A204.1 (cell line): Measurements from ENCODE around the gene DST.
"Not testable (repeated sequence)": the region's sequence is repeated elsewhere in the genome, so short reads cannot be mapped to it uniquely, and the experiment has no call there.

Experiments
- FAIRE-seq: peaks from 2 replicates; lab custom pipeline; 2012; peaks lifted over from hg19 to GRCh38; lab: Jason Lieb, UNC

Gene DST

GRCh38 chr6:56661338-56661737 is 18.6 kb upstream of the DST start:
- not testable (repeated sequence) for FAIRE-seq

- no peak for FAIRE-seq
Measured at GRCh38 chr6:56660381-56660730, 17.7 kb upstream of the DST start.

GRCh38 chr6:56659721-56660380 is 17.2 kb upstream of the DST start:
- no peak for FAIRE-seq

- FAIRE-seq: no peak
Measured at GRCh38 chr6:56658326-56658725, 15.6 kb upstream of the DST start.

- no peak for FAIRE-seq
Measured at GRCh38 chr6:56657354-56657753, 14.7 kb upstream of the DST start.

- no peak for FAIRE-seq
Measured at GRCh38 chr6:56656466-56656865, 13.8 kb upstream of the DST start.

- FAIRE-seq: no peak
Measured at GRCh38 chr6:56655996-56656395, 13.3 kb upstream of the DST start.

- FAIRE-seq: no peak
Measured at GRCh38 chr6:56655249-56655648, 12.6 kb upstream of the DST start.

- no peak for FAIRE-seq
Measured at GRCh38 chr6:56652994-56653393, 10.3 kb upstream of the DST start.

- no peak for FAIRE-seq
Measured at GRCh38 chr6:56652231-56652630, 9.5 kb upstream of the DST start.

- no peak for FAIRE-seq
Measured at GRCh38 chr6:56650191-56650590, 7.5 kb upstream of the DST start.

GRCh38 chr6:56649782-56650181 is 7.1 kb upstream of the DST start:
- no peak for FAIRE-seq

- FAIRE-seq: no peak
Measured at GRCh38 chr6:56649053-56649769, 6.5 kb upstream of the DST start.

- no peak for FAIRE-seq
Measured at GRCh38 chr6:56647172-56647762, 4.6 kb upstream of the DST start.

- no peak for FAIRE-seq
Measured at GRCh38 chr6:56644366-56644765, 1.7 kb upstream of the DST start.

- no peak for FAIRE-seq
Measured at GRCh38 chr6:56643379-56644089, 845 bp upstream of the DST start.

GRCh38 chr6:56640374-56640773 is 2.3 kb downstream of the DST start:
- FAIRE-seq: no peak

- FAIRE-seq: no peak
Measured at GRCh38 chr6:56638760-56639159, 3.9 kb downstream of the DST start.

GRCh38 chr6:56637640-56638039 is 5.0 kb downstream of the DST start:
- FAIRE-seq: peak; percentile 95

- FAIRE-seq: no peak
Measured at GRCh38 chr6:56628105-56628504, 14.6 kb downstream of the DST start.

- FAIRE-seq: peak; percentile 60
Measured at GRCh38 chr6:56625356-56625755, 17.3 kb downstream of the DST start.

GRCh38 chr6:56624728-56625069 is 18.0 kb downstream of the DST start:
- FAIRE-seq: peak; percentile 70

- no peak for FAIRE-seq
Measured at GRCh38 chr6:56624046-56624727, 18.5 kb downstream of the DST start.
